ENCODE data around the gene JAK1. TPM values are rescaled to one million over a fixed set of nuclear protein-coding genes. Genes with fewer than 3 reads are reported as not detected.

The JAK1 gene
- total RNA-seq, 1 experiment from 2014 or later: 130 TPM

GRCh38 chr1:64841330-64842065 lies 124.9 kb downstream of the JAK1 start:
- TF ChIP-seq CTCF (IDR thresholded peaks at IDR 0.05; ENCODE audit: unreplicated experiment): no peak
- BruUV-seq (replicated peaks): no TSS peak
- H3K36me3 Mint-ChIP-seq (ENCODE audit: insufficient read depth, unreplicated experiment): peaks cover 31% of the 10 kb centered on the region
- DNase-seq: no peak
- no peak overlapping the region for H3K27ac Mint-ChIP-seq (ENCODE audit: unreplicated experiment)
- H3K9me3 Mint-ChIP-seq (ENCODE audit: low read depth, unreplicated experiment): no peaks in the 10 kb centered on the region
- H3K4me3 Mint-ChIP-seq (ENCODE audit: low read depth, unreplicated experiment): no peak overlapping the region
- no peaks in the 10 kb centered on the region for H3K4me1 Mint-ChIP-seq (ENCODE audit: low read depth, unreplicated experiment)
- intact Hi-C loops (cut with micrococcal nuclease; ENCODE audit: unreplicated experiment): no loop called here
- no peaks in the 10 kb centered on the region for H3K27me3 Mint-ChIP-seq (ENCODE audit: unreplicated experiment)
- CTCF ChIA-PET: interaction anchor here (0.6 kb wide), 1 partner anchor 178 kb away, joined by 6 read pairs; no protein-coding TSS in a partner anchor

GRCh38 chr1:64839732-64840405 lies 126.5 kb downstream of the JAK1 start:
- intact Hi-C loops (cut with micrococcal nuclease; ENCODE audit: unreplicated experiment): no loop called here

DNA sequence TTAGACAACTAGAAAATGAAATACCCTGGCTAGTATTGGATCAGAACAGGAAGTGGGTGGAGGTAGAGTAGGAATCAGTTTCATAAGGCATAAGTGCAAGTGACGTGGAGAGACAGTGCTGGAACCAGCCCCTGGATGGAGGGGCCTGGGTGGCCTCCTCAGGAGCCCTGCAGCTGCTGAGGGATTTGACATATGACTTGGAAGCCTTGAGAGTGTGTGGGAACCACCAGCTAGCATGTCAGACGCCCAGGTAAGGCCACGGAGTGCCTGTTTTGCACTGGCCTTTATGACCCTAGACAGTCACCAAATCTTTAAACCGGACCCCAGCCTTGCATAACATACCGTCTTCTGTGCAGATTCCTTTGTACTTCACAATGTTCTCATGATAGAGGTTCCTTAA lies 127.1 kb downstream of the JAK1 start:
- no TSS peak for BruUV-seq (replicated peaks)

More at GRCh38 chr1:64839732-64840405, 126.5 kb downstream of the JAK1 start:
- no TSS peak for BruUV-seq (replicated peaks)
- no peak for DNase-seq
- Mint-ChIP-seq H3K36me3 (ENCODE audit: insufficient read depth, unreplicated experiment) (peaks cover 30% of the 10 kb centered on the region), H3K4me1 (ENCODE audit: low read depth, unreplicated experiment) (no peaks in the 10 kb centered on the region), H3K4me3 (ENCODE audit: low read depth, unreplicated experiment) (no peak overlapping the region), H3K27ac (ENCODE audit: unreplicated experiment) (no peak overlapping the region), H3K9me3 (ENCODE audit: low read depth, unreplicated experiment) (no peaks in the 10 kb centered on the region), H3K27me3 (ENCODE audit: unreplicated experiment) (no peaks in the 10 kb centered on the region)
- CTCF ChIA-PET: no interaction called here
- TF ChIP-seq CTCF (IDR thresholded peaks at IDR 0.05; ENCODE audit: unreplicated experiment): no peak

DNA sequence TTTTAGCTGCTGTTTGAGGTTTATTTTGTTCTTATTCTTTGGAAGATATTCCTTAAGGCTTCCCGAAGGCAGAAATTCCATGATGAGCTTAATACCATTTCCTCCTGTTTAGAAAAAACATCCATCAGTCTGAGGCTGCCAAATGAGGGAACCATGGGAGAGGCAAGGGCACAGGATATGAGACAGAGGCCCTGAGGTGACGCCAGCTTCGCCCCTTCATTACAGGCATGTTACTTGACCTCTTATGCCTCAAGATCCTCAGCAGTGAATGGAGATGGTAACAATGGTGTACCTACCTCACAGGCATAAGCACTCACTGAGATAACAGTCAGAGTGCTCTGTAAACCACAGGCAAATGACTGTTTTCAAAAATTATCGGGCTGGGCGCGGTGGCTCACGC lies 127.9 kb downstream of the JAK1 start:
- Mint-ChIP-seq H3K27me3 (ENCODE audit: unreplicated experiment) (no peaks in the 10 kb centered on the region), H3K9me3 (ENCODE audit: low read depth, unreplicated experiment) (no peaks in the 10 kb centered on the region), H3K4me1 (ENCODE audit: low read depth, unreplicated experiment) (no peaks in the 10 kb centered on the region), H3K4me3 (ENCODE audit: low read depth, unreplicated experiment) (no peak overlapping the region), H3K36me3 (ENCODE audit: insufficient read depth, unreplicated experiment) (peaks cover 38% of the 10 kb centered on the region), H3K27ac (ENCODE audit: unreplicated experiment) (no peak overlapping the region)
- CTCF ChIA-PET: no interaction called here
- no peak for TF ChIP-seq CTCF (IDR thresholded peaks at IDR 0.05; ENCODE audit: unreplicated experiment)
- intact Hi-C loops (cut with micrococcal nuclease; ENCODE audit: unreplicated experiment): no loop called here
- BruUV-seq (replicated peaks): no TSS peak
- DNase-seq: no peak

More for the DNA sequence above, 127.1 kb downstream of the JAK1 start:
- Mint-ChIP-seq H3K4me1 (ENCODE audit: low read depth, unreplicated experiment) (no peaks in the 10 kb centered on the region), H3K4me3 (ENCODE audit: low read depth, unreplicated experiment) (no peak overlapping the region), H3K36me3 (ENCODE audit: insufficient read depth, unreplicated experiment) (peaks cover 34% of the 10 kb centered on the region), H3K27me3 (ENCODE audit: unreplicated experiment) (no peaks in the 10 kb centered on the region), H3K9me3 (ENCODE audit: low read depth, unreplicated experiment) (no peaks in the 10 kb centered on the region), H3K27ac (ENCODE audit: unreplicated experiment) (no peak overlapping the region)
- no peak for TF ChIP-seq CTCF (IDR thresholded peaks at IDR 0.05; ENCODE audit: unreplicated experiment)
- CTCF ChIA-PET: no interaction called here
- DNase-seq: no peak
- intact Hi-C loops (cut with micrococcal nuclease; ENCODE audit: unreplicated experiment): no loop called here
